Measurements from ENCODE around the gene MUC20.
"Not testable (repeated sequence)": the region's sequence is repeated elsewhere in the genome, so short reads cannot be mapped to it uniquely, and the experiment has no call there.

MUC20 gene

DNA sequence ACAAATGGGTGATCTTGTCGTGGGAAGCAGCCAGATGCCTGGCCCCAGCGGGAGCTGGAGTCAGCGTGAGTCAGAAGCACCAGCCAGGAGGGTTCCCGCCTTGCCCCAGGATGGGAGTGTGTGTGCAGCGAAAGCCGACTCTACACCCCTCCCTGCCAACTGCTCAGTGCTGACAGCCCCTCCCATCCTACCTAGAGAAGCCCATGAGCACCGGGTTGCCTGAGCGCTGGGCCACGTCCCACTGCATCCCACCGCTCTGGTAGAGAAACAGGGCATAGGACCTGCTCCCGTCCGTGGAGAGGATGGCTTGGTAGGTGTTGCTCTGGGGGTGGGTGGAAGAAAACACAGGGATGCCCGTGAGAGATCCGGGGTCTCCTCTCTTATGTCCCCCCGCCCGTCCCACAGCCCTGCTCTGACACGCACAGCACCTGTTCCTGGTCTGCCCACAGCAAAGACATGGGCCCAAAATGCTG, 48.1 kb downstream of the MUC20 start:
- in situ Hi-C loops (cut with HindIII; ENCODE audit: low sequenced_read_pairs): no loop called here

DNA sequence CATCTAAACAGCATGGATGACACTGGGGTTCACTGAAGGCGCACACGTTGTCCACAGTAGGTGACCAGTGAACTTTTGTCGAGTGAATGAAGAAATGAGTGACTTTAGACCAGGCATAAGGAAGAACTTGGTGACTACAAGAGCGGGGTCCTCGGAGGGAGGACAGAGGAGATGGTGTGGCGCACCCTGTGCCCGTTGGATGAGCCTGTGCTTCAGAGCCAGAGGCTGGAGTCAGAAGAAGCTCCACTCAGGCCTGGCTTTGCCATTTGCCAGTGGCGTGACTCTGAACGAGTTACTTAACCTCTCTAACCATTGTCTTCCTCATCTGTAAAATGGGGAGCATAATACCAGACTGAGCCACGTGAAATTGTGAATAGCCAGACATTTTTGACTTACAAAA, 48.8 kb downstream of the MUC20 start:
- in situ Hi-C loops (cut with HindIII; ENCODE audit: low sequenced_read_pairs): no loop called here

DNA sequence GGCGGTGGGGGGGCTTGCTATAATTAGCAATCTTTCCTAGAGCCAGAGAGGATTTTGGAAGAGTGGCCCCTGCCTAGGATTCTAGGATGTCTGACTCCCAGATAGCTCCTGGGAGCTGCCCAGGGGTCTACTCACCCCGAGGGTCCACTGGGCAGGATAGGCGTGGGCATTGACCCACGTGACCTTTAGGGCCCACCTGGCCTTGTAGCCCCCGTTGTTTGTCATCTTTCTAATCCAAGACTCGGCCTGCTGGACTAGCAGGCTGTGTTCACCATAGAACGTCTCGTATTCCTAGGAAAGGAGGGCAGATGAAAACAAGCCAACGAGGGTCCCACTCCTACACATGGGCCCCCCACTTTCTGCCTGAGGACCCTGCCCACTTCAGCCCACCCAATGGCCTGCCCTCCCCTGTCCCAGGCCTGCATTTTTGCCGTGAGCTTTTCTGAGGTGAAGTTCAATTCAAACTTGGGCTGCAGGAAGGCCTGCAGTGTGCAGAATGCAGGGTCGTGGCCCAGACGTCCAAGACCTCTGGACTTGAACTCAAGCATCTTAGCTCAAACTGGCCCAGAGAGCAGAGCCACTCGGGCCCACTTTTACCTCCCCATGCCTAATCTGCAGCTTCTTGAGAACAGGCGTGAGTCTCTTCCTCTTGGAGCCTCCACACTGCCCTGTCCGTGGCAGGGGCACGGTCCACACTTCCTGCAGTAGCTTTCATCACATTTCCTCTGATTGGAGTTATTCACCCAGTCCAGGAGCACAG, 49.5 kb downstream of the MUC20 start:
- in situ Hi-C loops (cut with HindIII; ENCODE audit: low sequenced_read_pairs): no loop called here

DNA sequence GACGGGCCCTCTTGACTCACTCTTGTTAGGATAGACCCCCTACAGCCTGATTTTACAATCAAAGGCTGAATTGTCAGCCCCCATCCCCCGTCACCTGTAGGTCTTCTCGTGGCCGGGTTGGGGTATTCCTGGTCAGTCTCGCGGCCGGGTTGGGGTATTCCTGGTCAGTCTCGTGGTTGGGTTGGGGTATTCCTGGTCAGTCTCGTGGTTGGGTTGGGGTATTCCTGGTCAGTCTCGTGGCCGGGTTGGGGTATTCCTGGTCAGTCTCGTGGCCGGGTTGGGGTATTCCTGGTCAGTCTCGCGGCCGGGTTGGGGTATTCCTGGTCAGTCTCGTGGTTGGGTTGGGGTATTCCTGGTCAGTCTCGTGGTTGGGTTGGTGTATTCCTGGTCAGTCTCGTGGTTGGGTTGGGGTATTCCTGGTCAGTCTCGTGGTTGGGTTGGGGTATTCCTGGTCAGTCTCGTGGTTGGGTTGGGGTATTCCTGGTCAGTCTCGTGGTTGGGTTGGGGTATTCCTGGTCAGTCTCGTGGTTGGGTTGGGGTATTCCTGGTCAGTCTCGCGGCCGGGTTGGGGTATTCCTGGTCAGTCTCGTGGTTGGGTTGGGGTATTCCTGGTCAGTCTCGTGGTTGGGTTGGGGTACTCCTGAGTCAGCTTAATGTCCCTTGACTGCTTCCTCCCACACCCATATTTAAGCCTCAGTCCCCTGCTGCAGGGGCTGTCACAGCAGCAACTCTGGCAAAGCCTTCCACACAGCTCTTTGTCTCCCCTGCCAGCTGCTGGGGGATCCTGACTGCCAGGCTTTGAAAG, 50.3 kb downstream of the MUC20 start:
- in situ Hi-C loops (cut with HindIII; ENCODE audit: low sequenced_read_pairs): not testable (repeated sequence)

DNA sequence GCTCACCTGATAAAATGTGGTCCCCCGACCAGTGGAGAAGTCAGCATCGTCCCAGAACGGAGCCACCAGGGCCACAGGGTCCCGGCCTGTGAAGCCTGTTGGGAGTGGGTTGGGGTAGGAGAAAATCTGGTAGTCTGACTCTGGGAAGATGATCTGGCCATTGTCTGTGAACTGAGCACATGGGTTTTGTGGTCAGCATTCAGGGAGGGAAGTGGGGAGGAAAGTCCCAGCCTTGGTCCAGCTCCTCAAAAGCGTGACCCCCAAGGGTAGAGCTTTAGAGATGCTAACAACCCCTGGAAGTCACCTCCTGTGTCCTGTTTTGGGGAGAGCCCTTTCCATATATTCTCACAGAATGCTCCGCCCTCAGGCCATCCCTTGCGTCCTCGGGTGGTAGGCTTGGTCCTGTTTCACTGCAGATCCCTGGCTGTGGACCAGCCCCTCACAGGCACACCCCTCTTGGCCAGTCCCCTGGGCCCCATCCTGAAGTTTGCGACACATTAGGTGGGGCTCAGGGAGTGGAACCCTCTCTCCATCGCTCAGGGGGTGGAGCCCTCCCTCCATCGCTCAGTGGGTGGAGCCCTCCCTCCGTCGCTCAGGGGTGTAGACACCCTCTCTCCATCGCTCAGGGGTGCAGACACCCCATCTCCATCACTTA, 51.0 kb downstream of the MUC20 start:
- in situ Hi-C loops (cut with HindIII; ENCODE audit: low sequenced_read_pairs): no loop called here

DNA sequence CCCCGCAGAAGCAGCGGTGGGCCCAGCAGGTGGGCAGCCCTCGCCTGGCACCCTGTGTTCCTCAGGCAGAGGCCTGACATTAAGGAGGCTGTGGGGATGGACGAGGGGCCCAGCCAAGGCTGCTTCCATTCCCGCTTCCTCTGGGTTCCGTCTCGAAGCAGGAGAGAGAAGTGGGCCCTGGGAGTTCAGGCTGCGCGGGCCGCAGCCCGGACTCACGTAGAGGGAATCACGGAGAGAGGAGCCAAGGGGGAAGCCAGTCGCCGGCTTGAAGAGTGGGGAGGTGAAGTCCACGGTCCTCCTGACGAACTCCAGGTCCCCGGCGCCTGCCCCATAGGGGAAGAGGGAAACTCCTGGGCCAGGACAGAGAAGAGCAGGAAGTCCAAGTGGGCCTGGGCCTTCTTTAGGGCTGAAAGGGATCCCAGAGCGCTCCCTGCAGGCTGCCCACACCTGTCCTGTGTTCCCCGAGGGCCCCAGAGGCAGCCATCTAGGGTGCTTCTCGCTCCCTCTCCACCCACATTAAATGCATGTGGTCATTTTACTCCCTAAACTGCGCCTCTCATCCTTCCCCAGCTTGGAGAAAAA, 53.3 kb downstream of the MUC20 start:
- in situ Hi-C loops (cut with HindIII; ENCODE audit: low sequenced_read_pairs): no loop called here

DNA sequence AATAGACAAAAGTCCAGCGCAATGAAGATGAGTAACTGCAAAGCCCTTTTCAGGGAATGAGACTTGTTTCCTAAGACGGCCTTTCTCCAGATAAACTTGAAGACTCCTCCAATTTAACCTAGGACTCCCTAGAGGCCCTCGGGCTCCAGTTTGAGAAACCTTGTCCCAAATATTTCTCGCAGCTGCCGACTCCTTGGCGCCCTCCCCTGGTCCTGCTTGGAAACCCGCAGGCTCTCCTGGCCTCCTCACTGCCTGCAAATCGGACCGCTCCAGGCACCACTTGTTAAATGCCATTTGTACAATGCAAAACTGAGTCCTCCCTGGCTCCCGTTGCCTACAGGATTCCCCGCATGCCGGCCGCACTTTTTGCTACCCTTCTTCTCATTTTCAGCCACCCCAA, 54.1 kb downstream of the MUC20 start:
- in situ Hi-C loops (cut with HindIII; ENCODE audit: low sequenced_read_pairs): no loop called here

DNA sequence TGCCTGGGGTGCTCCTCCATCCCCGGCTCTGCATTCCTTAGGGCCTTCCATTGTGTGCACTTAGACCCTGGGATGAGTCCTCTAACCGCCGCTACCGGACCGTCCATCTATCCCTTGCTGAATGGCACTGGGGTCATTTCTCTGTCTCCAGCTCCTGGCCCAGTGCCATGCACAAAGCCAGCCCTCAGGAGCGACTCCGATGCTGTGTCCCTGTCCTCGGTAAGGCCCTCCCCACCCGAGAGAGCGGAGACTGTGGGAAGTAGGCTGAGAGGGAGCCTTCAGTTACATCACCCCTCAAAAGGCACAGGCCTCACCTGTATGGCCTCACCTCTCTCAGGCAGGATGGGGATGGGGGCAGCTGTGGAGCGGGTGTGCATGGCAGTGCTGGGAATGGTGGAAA, 57.2 kb downstream of the MUC20 start:
- in situ Hi-C loops (cut with HindIII; ENCODE audit: low sequenced_read_pairs): no loop called here

DNA sequence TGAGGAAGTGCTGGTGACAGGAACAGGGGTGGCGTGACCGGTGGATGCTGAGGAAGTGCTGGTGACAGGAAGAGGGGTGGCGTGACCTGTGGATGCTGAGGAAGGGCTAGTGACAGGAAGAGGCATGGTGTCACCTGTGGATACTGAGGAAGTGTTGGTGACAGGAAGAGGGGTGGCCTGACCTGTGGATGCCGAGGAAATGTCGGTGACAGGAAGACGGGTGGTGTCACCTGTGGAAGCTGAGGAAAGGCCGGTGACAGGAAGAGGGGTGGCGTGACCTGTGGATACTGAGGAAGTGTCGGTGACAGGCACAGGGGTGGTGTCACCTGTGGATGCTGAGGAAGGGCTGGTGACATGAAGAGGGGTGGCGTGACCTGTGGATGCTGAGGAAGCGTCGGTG, 60.5 kb downstream of the MUC20 start:
- in situ Hi-C loops (cut with HindIII; ENCODE audit: low sequenced_read_pairs): not testable (repeated sequence)
